ENCODE data around the gene HORMAD1. TPM values are rescaled to one million over a fixed set of nuclear protein-coding genes. Genes with fewer than 3 reads are reported as not detected.
A peak's percentile ranks its signal among the peaks of the same experiment; 100 is the strongest.

The HORMAD1 gene
- total RNA-seq, 1 donor from 2014 or later = 1.6 TPM

DNA sequence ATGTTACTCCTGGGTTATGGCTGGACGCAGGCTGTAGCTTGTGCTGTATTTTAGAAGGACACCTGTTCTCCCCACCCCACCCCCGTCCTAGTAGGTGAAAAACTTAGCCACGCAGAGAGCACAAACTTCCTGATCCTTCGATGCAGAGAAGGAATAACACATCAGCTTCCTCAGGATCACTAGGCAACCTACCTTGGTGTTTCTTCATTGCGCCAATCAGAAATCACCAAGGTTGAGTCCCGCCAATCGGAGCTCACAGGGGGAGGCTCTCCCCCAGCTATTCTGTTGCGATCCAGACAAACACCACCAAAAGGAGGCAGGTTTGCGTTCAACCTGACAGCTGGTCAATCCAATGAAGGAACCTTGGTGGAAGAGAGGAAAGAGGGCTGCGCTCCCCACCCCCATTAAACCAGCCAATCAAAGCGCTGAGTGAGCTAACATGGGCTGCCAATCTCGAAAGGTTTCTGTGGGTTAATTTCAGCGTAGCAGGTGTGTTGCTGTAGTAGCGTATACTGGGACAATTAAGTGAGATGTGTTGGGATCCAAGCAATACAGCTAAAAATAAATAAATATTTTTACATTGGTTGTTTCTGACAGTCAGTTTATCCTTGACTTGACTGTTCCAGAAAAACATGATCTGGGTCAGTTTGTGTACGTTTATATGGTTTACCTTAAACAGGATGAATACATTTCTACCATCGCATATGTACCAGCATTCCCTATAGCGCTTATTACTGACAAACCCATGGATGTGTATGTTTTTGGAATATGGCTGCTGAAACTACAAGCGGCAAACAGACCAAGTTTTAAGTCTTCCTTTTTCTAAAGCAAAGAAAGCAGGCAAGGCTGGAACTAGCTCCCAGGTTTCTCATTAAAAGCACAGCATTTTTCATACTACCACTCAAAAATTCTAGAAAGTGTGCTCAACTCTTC is 23.4 kb downstream of the HORMAD1 start, which contains the start of gene GOLPH3L:
TSS of gene GOLPH3L (minus strand) at position 160 of the 933 bp plus-strand sequence. CDS start 2,316 bp downstream, outside the sequence.
- H3K36me3 Mint-ChIP-seq (ENCODE audit: low read depth) = peaks cover 24% of the 10 kb centered on the region

DNA sequence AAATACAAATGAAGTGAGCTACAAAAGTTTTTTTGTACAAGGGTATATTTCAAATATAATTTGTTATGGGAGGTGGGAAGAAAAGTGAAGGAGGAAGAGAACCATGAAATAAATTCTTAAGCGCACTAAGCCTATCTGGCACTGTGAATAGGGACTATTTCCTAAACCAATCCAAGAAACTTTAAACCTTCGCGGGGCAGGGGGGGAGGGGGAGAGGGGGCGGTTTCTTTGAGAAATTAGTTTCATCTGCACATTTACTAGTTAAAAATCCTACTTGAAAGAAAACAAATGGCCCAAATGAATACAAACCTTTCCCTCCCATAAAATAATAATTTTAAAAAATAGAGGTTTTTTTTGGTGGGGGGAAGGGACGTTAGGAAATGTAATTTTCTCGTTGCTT is 24.1 kb downstream of the HORMAD1 start:
- no peaks in the 10 kb centered on the region for H3K9me3 Mint-ChIP-seq
- TF ChIP-seq, protein P1, sequence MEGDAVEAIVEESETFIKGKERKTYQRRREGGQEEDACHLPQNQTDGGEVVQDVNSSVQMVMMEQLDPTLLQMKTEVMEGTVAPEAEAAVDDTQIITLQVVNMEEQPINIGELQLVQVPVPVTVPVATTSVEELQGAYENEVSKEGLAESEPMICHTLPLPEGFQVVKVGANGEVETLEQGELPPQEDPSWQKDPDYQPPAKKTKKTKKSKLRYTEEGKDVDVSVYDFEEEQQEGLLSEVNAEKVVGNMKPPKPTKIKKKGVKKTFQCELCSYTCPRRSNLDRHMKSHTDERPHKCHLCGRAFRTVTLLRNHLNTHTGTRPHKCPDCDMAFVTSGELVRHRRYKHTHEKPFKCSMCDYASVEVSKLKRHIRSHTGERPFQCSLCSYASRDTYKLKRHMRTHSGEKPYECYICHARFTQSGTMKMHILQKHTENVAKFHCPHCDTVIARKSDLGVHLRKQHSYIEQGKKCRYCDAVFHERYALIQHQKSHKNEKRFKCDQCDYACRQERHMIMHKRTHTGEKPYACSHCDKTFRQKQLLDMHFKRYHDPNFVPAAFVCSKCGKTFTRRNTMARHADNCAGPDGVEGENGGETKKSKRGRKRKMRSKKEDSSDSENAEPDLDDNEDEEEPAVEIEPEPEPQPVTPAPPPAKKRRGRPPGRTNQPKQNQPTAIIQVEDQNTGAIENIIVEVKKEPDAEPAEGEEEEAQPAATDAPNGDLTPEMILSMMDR (IDR thresholded peaks at IDR 0.05) = no peak
- POLR2A ChIA-PET = interaction anchor here (1.0 to 2.0 kb wide), 9 partner anchors 12 to 584 kb away, joined by 3 to 21 read pairs (median 5); partner anchors contain the start of genes CTSS, ENSA, MCL1 and TARS2
- intact Hi-C loops (cut with micrococcal nuclease) = loop anchor here (2.0 to 5.0 kb wide), 2 partner anchors 68 to 181 kb away; partner anchors contain the start of genes ARNT and ENSA
- H3K4me3 Mint-ChIP-seq = peak overlapping the region; percentile 99
- CTCF ChIA-PET = interaction anchor here (1.0 to 1.8 kb wide), 5 partner anchors 76 to 283 kb away, joined by 3 to 7 read pairs (median 4); no protein-coding TSS in a partner anchor
- peaks cover 23% of the 10 kb centered on the region for H3K4me1 Mint-ChIP-seq
- DNase-seq (no peak), ATAC-seq (ENCODE audit: low read depth) (no peak)
- peak overlapping the region; percentile 96 for H3K27ac Mint-ChIP-seq
- no peaks in the 10 kb centered on the region for H3K27me3 Mint-ChIP-seq
- H3K36me3 Mint-ChIP-seq (ENCODE audit: low read depth) = peaks cover 26% of the 10 kb centered on the region

More for the DNA sequence above, 23.4 kb downstream of the HORMAD1 start, which contains the start of gene GOLPH3L:
- Mint-ChIP-seq H3K4me3 (peak within 1 kb of the TSS; percentile 99), H3K27me3 (no peaks in the 10 kb centered on the region), H3K27ac (peak within 1 kb of the TSS; percentile 96), H3K4me1 (peaks cover 23% of the 10 kb centered on the region), H3K9me3 (no peaks in the 10 kb centered on the region)
- peak; percentile 63 for DNase-seq
- ChIA-PET POLR2A (interaction anchor here (0.6 to 2.0 kb wide), 13 partner anchors 12 to 584 kb away, joined by 3 to 21 read pairs (median 4); partner anchors contain the start of genes CTSS, ENSA, MCL1 and TARS2), CTCF (interaction anchor here (0.7 to 1.8 kb wide), 6 partner anchors 77 to 282 kb away, joined by 3 to 7 read pairs (median 4); no protein-coding TSS in a partner anchor)
- TF ChIP-seq, protein P1 (IDR thresholded peaks at IDR 0.05) = no peak
- intact Hi-C loops (cut with micrococcal nuclease) = loop anchor here (1.0 to 5.0 kb wide), 3 partner anchors 68 to 180 kb away; partner anchors contain the start of genes ARNT and ENSA
- ATAC-seq (ENCODE audit: low read depth) = peak; percentile 99

GRCh38 chr1:150696162-150696561 is 24.5 kb downstream of the HORMAD1 start:
- no peaks in the 10 kb centered on the region for H3K9me3 Mint-ChIP-seq
- peak overlapping the region; percentile 99 for H3K4me3 Mint-ChIP-seq
- intact Hi-C loops (cut with micrococcal nuclease) = loop anchor here (2.0 to 5.0 kb wide), 2 partner anchors 67 to 181 kb away; partner anchors contain the start of genes ARNT and ENSA
- ChIA-PET CTCF (interaction anchor here (1.1 to 1.8 kb wide), 2 partner anchors 226 to 283 kb away, joined by 3 to 7 read pairs; no protein-coding TSS in a partner anchor), POLR2A (interaction anchor here (1.2 to 2.0 kb wide), 5 partner anchors 67 to 362 kb away, joined by 4 to 21 read pairs (median 7); partner anchors contain the start of genes ENSA and MCL1)
- DNase-seq = no peak
- H3K27ac Mint-ChIP-seq = peak overlapping the region; percentile 67
- ATAC-seq (ENCODE audit: low read depth) = no peak
- no peaks in the 10 kb centered on the region for H3K27me3 Mint-ChIP-seq
- TF ChIP-seq, protein P1 (IDR thresholded peaks at IDR 0.05) = no peak
- peaks cover 25% of the 10 kb centered on the region for H3K4me1 Mint-ChIP-seq
- peaks cover 29% of the 10 kb centered on the region for H3K36me3 Mint-ChIP-seq (ENCODE audit: low read depth)

- no peak overlapping the region for H3K27ac Mint-ChIP-seq
- ChIA-PET POLR2A (interaction anchor here (2.0 kb wide), 1 partner anchor 133 kb away, joined by 21 read pairs; no protein-coding TSS in a partner anchor), CTCF (no interaction called here)
- H3K27me3 Mint-ChIP-seq = no peaks in the 10 kb centered on the region
- ATAC-seq (ENCODE audit: low read depth) (no peak), DNase-seq (no peak)
- H3K4me3 Mint-ChIP-seq = no peak overlapping the region
- peaks cover 31% of the 10 kb centered on the region for H3K36me3 Mint-ChIP-seq (ENCODE audit: low read depth)
- intact Hi-C loops (cut with micrococcal nuclease) = loop anchor here (5.0 kb wide), 1 partner anchor 182 kb away; the partner anchor contains the start of gene ARNT
- TF ChIP-seq, protein P1 (IDR thresholded peaks at IDR 0.05) = no peak
- H3K9me3 Mint-ChIP-seq = no peaks in the 10 kb centered on the region
- peaks cover 25% of the 10 kb centered on the region for H3K4me1 Mint-ChIP-seq
Measured at GRCh38 chr1:150695561-150695960, 25.1 kb downstream of the HORMAD1 start.
